Measurements from ENCODE around the gene APRT.
A peak's percentile ranks its signal among the peaks of the same experiment; 100 is the strongest.

Gene APRT

GRCh38 chr16:88822281-88823040, 10.7 kb upstream of the APRT start:
- DNase-seq (ENCODE audit: low read depth), result no peak

GRCh38 chr16:88821168-88821850, 9.6 kb upstream of the APRT start:
- DNase-seq (ENCODE audit: low read depth), result no peak

- DNase-seq (ENCODE audit: low read depth), result no peak
These were observed 8.8 kb upstream of the APRT start for GRCh38 chr16:88820385-88821025.

- DNase-seq (ENCODE audit: low read depth), result no peak
These were observed 7.4 kb upstream of the APRT start for GRCh38 chr16:88819126-88819525.

- no peak for DNase-seq (ENCODE audit: low read depth)
These were observed 6.8 kb upstream of the APRT start for GRCh38 chr16:88818575-88818874.

- peak; percentile 64 for DNase-seq (ENCODE audit: low read depth)
These were observed 6.3 kb upstream of the APRT start for GRCh38 chr16:88817785-88818574.

GRCh38 chr16:88816736-88817535, 5.2 kb upstream of the APRT start:
- no peak for DNase-seq (ENCODE audit: low read depth)

GRCh38 chr16:88815901-88816589, 4.3 kb upstream of the APRT start:
- DNase-seq (ENCODE audit: low read depth), result no peak

- DNase-seq (ENCODE audit: low read depth), result no peak
These were observed 3.5 kb upstream of the APRT start for GRCh38 chr16:88815227-88815626.

GRCh38 chr16:88814144-88814502, 2.4 kb upstream of the APRT start:
- DNase-seq (ENCODE audit: low read depth), result no peak

GRCh38 chr16:88813269-88814143, 1.8 kb upstream of the APRT start:
- no peak for DNase-seq (ENCODE audit: low read depth)

- peak; percentile 70 for DNase-seq (ENCODE audit: low read depth)
These were observed 963 bp upstream of the APRT start for GRCh38 chr16:88812513-88813268.

GRCh38 chr16:88810912-88811768, 588 bp downstream of the APRT start:
- DNase-seq (ENCODE audit: low read depth), result peak; percentile 84

GRCh38 chr16:88810166-88810911, 1.4 kb downstream of the APRT start:
- DNase-seq (ENCODE audit: low read depth), result no peak

- no peak for DNase-seq (ENCODE audit: low read depth)
These were observed 2.0 kb downstream of the APRT start for GRCh38 chr16:88809676-88810165.

- no peak for DNase-seq (ENCODE audit: low read depth)
These were observed 2.6 kb downstream of the APRT start for GRCh38 chr16:88809068-88809675.
